Measurements from ENCODE around the gene CD53. TPM values are rescaled to one million over a fixed set of nuclear protein-coding genes. Genes with fewer than 3 reads are reported as not detected.
"Not testable (repeated sequence)": the region's sequence is repeated elsewhere in the genome, so short reads cannot be mapped to it uniquely, and the experiment has no call there.

CD53 gene
- total and polyA plus RNA-seq, 2 experiments from 2014 or later = 0.79 to 1.4 TPM

DNA sequence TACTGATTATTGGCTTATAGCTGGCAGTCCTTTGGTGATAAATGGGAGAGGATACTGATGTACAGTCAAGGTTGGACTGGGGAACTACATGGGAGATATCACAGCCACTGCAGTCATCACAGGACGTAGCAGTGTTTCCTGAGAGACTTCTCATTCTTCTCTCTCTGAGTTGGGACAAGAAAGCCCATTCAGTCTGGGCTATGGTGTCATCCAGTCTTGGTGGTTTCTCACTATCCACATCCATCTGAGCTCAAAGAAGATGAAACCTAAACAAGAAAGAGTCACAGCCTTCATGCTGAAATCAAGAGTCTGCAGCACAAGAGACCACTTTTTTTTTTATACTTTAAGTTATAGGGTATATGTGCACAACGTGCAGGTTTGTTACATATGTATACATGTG lies 12.8 kb upstream of the CD53 start:
- H2AFZ ChIP-seq = no peak overlapping the region
- H3K27ac ChIP-seq = no peak overlapping the region
- no peaks in the 10 kb centered on the region for H3K9me2 ChIP-seq (replicated peaks; ENCODE audit: insufficient read depth)
- no peak overlapping the region for H3K4me2 ChIP-seq
- H3K36me3 ChIP-seq (replicated peaks; ENCODE audit: insufficient read depth, low read depth) = no peaks in the 10 kb centered on the region
- TF ChIP-seq EZH2phosphoT487 (IDR thresholded peaks at IDR 0.05; ENCODE audit: low read depth, severe bottlenecking, unreplicated experiment) = no peak
- TF ChIP-seq, protein P1, sequence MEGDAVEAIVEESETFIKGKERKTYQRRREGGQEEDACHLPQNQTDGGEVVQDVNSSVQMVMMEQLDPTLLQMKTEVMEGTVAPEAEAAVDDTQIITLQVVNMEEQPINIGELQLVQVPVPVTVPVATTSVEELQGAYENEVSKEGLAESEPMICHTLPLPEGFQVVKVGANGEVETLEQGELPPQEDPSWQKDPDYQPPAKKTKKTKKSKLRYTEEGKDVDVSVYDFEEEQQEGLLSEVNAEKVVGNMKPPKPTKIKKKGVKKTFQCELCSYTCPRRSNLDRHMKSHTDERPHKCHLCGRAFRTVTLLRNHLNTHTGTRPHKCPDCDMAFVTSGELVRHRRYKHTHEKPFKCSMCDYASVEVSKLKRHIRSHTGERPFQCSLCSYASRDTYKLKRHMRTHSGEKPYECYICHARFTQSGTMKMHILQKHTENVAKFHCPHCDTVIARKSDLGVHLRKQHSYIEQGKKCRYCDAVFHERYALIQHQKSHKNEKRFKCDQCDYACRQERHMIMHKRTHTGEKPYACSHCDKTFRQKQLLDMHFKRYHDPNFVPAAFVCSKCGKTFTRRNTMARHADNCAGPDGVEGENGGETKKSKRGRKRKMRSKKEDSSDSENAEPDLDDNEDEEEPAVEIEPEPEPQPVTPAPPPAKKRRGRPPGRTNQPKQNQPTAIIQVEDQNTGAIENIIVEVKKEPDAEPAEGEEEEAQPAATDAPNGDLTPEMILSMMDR (IDR thresholded peaks at IDR 0.05; ENCODE audit: poor library complexity) = no peak
- TF ChIP-seq EZH2 (IDR thresholded peaks at IDR 0.05; ENCODE audit: borderline replicate concordance) = no peak
- no peaks in the 10 kb centered on the region for H3K27me3 ChIP-seq
- no peaks in the 10 kb centered on the region for H3K79me2 ChIP-seq
- H3K9me3 ChIP-seq (ENCODE audit: low read depth) = no peaks in the 10 kb centered on the region
- no peak for DNase-seq (ENCODE audit: low spot score)
- H4K20me1 ChIP-seq (ENCODE audit: insufficient read depth, poor library complexity, severe bottlenecking) = no peaks in the 10 kb centered on the region
- WGBS (ENCODE audit: low lambda C conversion rate, missing lambda C conversion rate) = 72% methylated on average over 2 of the region's 2 CpGs
- H3K4me1 ChIP-seq (ENCODE audit: insufficient read depth) = no peaks in the 10 kb centered on the region
- H3K4me3 ChIP-seq = no peak overlapping the region

DNA sequence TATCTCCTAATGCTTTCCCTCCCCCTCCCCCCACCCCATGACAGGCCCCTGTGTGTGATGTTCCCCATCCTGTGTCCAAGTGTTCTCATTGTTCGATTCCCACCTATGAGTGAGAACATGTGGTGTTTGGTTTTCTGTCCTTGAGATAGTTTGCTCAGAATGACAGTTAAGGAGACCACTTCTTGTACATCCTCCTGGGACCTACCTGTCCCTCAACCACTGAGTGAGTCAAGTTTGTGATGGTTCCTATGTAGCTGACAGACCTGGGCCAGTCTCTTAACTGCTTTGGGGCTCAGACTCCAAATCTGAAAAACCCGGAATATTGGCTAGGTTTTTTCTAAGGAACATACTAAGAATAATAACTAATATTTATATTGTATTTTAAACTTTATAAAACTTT lies 12.3 kb upstream of the CD53 start:
- not testable (repeated sequence) for H3K4me1 ChIP-seq (ENCODE audit: insufficient read depth); H3K4me3 ChIP-seq; DNase-seq (ENCODE audit: low spot score); H4K20me1 ChIP-seq (ENCODE audit: insufficient read depth, poor library complexity, severe bottlenecking); H3K9me3 ChIP-seq (ENCODE audit: low read depth); H3K79me2 ChIP-seq; H3K4me2 ChIP-seq; H2AFZ ChIP-seq; H3K36me3 ChIP-seq (replicated peaks; ENCODE audit: insufficient read depth, low read depth); H3K27me3 ChIP-seq; H3K27ac ChIP-seq; H3K9me2 ChIP-seq (replicated peaks; ENCODE audit: insufficient read depth)
- 90% methylated on average over 2 of the region's 2 CpGs for WGBS (ENCODE audit: low lambda C conversion rate, missing lambda C conversion rate)

DNA sequence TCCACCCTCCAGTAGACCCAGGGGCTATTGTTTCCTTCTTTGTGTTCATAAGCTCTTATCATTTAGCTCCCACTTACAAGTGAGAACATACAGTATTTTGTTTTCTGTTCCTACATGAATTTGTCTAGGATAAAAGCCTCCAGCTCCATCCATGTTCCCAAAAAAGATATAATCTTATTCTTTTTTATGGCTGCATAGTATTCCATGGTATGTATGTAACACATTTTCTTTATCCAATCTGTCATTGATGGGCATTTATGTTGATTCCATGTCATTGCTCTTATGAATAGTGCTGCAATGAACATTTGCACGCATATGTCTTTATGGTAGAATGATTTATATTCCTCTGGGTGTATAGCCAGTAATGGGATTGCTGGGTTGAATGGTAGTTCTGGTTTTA lies 11.0 kb upstream of the CD53 start:
- H3K27ac ChIP-seq; H3K9me3 ChIP-seq (ENCODE audit: low read depth); H4K20me1 ChIP-seq (ENCODE audit: insufficient read depth, poor library complexity, severe bottlenecking); H3K36me3 ChIP-seq (replicated peaks; ENCODE audit: insufficient read depth, low read depth); H3K4me3 ChIP-seq; DNase-seq (ENCODE audit: low spot score); H2AFZ ChIP-seq; H3K4me2 ChIP-seq; H3K27me3 ChIP-seq; H3K4me1 ChIP-seq (ENCODE audit: insufficient read depth); H3K79me2 ChIP-seq; H3K9me2 ChIP-seq (replicated peaks; ENCODE audit: insufficient read depth): not testable (repeated sequence)
- 72% methylated on average over 1 of the region's 1 CpG for WGBS (ENCODE audit: low lambda C conversion rate, missing lambda C conversion rate)

DNA sequence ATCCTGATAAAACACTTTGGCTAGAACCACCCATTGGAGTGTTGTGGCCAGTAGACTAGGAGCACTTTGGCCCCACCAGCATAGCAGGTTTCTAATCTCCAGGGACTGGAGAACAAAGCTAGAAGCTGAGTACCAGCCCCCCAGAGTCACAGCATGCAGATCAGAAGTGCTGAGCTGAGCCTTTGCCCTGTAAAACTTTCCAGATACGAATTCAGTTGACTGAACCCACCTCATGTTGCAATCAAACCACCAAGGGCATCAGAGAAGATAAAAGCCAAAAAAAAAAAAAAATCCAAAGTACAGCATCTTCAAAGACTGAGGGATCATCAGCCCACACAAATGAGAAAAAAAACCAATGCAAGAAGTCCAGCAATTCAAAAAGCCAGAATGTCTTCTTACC lies 8.7 kb upstream of the CD53 start:
- Histone ChIP-seq H2AFZ (no peak overlapping the region), H3K9me3 (ENCODE audit: low read depth) (no peaks in the 10 kb centered on the region), H4K20me1 (ENCODE audit: insufficient read depth, poor library complexity, severe bottlenecking) (no peaks in the 10 kb centered on the region), H3K4me2 (no peak overlapping the region), H3K79me2 (no peaks in the 10 kb centered on the region), H3K4me3 (no peak overlapping the region), H3K4me1 (ENCODE audit: insufficient read depth) (no peaks in the 10 kb centered on the region), H3K27me3 (no peaks in the 10 kb centered on the region), H3K36me3 (replicated peaks; ENCODE audit: insufficient read depth, low read depth) (no peaks in the 10 kb centered on the region), H3K27ac (no peak overlapping the region), H3K9me2 (replicated peaks; ENCODE audit: insufficient read depth) (no peaks in the 10 kb centered on the region)
- WGBS (ENCODE audit: low lambda C conversion rate, missing lambda C conversion rate) = 25% methylated on average over 1 of the region's 1 CpG
- no peak for TF ChIP-seq EZH2 (IDR thresholded peaks at IDR 0.05; ENCODE audit: borderline replicate concordance)
- TF ChIP-seq EZH2phosphoT487 (IDR thresholded peaks at IDR 0.05; ENCODE audit: low read depth, severe bottlenecking, unreplicated experiment) = no peak
- TF ChIP-seq, protein P1 (IDR thresholded peaks at IDR 0.05; ENCODE audit: poor library complexity) = no peak
- DNase-seq (ENCODE audit: low spot score) = no peak
